ENCODE data around the gene ITPR3.

ITPR3 gene

DNA sequence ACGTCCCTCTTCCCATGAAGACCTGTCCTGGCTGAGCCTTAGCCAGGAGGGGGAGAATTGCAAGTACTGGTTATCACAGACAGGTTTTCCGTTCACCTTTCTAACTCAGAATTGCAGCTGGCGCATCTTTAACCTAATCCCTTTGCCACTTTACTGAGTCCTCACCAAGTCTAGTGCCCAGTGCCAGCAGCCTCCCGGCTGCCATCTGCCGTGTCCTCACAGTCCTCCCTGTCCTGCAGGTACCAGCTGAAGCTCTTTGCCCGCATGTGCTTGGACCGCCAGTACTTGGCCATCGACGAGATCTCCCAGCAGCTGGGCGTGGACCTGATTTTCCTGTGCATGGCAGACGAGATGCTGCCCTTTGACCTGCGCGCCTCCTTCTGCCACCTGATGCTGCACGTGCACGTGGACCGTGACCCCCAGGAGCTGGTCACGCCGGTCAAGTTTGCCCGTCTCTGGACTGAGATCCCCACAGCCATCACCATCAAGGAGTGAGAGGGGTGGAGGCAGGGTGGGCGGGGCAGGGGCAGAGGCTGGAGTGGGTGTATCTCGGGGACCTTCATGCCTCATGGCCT lies 49.1 kb downstream of the ITPR3 start:
- no peak for DNase-seq (ENCODE audit: low spot score)

GRCh38 chr6:33670971-33671743 lies 50.0 kb downstream of the ITPR3 start:
- DNase-seq (ENCODE audit: low spot score): no peak

DNA sequence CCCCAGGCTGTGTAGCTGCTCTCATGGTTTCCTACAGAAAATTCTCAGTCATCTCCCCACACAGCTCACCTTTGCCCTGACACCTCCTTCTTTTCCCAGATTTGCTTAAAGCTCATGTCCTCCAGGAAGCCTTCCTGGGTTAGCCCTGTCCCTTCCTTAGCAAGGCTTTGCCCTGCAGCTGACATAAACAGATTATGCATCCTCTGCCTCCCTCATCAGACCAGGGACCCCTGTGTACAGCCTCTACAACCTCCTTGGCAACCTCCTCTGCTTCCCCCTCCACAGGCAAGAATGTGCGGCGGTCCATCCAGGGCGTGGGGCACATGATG lies 50.6 kb downstream of the ITPR3 start:
- no peak for DNase-seq (ENCODE audit: low spot score)

DNA sequence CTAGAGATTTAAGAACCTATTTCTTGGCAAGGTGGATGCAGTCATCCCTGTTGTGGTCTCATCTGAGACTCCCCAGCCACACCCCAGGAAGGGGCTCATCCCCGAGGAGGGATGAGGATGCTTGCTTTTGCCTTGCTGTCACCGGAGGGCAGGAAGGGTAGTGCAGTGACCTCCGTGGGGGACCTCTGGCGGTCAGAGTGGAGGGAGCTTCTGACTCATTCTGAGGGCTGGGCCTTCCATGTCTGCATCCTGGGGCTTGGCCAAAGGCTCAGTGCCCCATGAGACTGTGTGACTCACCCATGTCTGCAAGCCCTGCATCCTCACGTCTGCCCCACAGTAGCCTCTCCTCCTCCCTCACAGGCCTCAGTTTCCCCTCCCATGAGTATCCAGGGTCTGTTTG lies 51.7 kb downstream of the ITPR3 start:
- DNase-seq (ENCODE audit: low spot score): peak; percentile 83

GRCh38 chr6:33673851-33674250 lies 52.7 kb downstream of the ITPR3 start:
- no peak for DNase-seq (ENCODE audit: low spot score)

DNA sequence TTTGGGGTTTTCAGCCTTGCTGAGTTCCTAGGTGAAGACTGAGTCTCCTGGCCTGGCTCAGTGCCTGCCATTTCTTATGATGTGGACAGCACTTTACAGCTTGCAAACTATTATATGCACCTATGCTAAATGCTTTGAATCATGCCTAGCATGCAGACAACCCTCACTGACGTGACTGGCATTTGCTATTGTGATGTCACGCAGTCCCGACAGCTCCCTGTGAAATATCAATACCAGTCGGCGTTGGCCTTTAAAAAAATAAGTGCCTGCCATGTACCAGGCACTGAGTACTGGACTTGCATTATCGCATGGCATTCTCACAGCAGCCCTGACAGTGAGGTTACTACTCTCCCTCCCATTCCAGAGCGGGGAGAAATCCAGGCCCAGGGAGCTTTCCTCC lies 54.8 kb downstream of the ITPR3 start:
- DNase-seq (ENCODE audit: low spot score): no peak

DNA sequence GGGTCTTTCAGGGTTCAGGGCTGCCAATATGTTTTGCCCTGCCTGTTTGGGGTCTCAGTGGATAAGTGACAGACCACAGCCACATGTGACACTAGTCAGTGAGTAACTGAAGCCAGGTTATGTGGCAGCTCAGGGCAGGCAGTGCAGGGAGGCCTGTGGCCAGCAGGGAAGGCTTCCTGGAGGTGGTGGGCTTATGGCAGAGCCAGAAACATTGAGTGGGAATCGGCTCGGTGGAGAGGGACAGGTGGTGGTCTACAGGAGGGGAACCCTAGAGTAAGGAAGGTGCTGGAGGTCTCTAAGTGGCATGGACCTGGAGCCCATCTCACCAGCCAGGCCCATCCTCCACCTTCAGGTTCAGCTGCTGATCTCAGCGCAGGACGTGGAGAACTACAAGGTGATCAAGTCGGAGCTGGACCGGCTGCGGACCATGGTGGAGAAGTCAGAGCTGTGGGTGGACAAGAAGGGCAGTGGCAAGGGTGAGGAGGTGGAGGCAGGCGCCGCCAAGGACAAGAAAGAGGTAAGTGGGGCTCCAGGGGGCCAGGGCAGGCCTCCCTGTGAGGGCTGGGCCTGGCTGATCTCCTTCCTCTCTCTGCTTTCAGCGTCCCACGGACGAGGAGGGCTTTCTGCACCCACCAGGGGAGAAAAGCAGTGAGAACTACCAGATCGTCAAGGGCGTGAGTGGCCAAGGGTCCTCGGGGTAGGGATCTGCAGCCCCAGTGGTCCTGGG lies 55.5 kb downstream of the ITPR3 start:
- DNase-seq (ENCODE audit: low spot score): no peak

GRCh38 chr6:33677143-33677660 lies 56.1 kb downstream of the ITPR3 start:
- DNase-seq (ENCODE audit: low spot score): no peak

DNA sequence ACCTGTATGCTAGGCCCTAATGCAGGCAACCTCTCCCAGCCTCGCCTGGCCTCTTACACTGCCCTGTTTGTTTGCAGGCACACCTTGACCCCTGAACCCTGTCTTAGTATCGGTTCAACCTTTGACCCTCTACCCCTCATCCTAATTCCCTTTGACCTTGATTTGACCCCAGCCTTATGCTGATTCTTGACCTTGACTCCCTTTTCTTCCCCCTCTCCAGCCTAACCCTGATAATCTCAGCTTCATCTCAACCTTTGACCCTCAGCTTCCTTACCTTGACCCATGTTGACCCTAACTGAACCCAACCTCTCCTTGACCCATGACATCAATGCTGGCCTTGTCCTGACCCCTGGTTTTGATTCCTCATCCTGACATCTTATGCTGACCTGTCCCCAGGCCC lies 56.6 kb downstream of the ITPR3 start:
- no peak for DNase-seq (ENCODE audit: low spot score)

DNA sequence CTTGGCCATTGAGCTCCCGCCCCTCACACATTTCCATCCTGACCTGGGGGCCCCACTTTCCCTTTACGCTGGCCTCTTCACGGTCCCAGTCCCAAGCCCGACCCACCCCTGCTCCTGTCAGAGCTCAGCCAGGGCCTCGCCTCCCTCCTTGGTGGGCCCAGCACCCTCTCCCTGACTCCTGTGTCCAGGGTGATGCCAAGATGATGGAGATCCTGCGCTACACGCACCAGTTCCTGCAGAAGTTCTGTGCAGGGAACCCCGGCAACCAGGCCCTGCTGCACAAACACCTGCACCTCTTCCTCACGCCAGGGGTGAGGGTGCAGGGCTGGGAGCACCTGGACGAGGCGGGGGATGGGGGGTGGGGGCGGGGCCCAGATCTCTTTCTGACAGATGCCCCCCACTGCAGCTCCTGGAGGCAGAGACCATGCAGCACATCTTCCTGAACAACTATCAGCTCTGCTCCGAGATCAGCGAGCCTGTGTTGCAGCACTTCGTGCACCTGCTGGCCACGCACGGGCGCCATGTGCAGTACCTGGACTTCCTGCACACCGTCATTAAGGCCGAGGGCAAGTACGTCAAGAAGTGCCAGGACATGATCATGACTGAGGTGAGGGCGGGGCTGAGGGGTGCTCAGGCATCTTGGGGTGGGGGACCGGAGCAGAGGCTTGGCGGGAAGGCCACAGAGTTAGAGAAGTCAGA lies 57.3 kb downstream of the ITPR3 start:
- no peak for DNase-seq (ENCODE audit: low spot score)

DNA sequence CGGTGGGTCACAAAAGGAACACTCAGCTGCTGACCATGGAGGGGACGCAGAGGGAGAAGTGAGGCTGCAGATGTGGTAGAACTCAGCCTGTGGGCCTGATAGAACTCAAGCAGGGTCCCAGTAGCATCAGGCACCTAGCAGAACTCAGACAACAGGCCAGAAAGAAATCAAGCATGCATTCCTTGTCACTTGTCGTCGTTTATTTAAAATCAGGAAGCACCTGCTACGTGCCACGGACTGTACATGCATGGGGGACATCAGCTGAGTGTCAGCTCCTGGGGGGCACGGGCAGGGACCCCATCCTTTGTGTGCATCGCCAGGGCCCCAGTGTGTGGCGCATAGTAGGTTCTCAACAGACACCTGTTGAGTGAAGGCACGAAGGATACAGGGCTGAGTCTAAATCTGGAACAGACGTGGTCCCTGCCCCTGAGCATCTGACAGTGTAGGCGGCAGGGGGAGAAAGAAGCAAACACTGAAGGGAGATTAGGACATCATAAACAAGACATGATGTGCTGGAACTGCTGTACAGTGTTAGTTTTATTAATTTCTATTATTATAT lies 57.9 kb downstream of the ITPR3 start:
- DNase-seq (ENCODE audit: low spot score): no peak

- DNase-seq (ENCODE audit: low spot score): no peak
These were observed 58.6 kb downstream of the ITPR3 start for GRCh38 chr6:33679761-33680160.

DNA sequence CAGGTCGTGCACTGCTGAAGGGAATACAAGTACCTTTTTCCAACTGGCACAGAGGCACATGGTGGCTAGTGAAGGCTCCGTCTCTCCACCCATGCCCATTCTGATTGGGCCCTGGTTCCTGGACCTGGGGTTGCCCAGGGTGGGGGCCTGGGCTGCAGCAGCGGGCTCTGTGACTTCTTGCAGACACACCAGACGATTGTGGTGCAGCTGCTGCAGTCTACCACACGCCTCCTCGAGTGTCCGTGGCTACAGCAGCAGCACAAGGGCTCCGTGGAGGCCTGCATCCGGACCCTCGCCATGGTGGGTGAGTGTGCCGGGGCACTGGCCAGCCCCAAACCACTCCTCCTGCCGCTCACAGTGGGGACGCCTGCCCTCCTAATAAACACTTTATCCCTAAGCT lies 61.2 kb downstream of the ITPR3 start:
- no peak for DNase-seq (ENCODE audit: low spot score)

DNA sequence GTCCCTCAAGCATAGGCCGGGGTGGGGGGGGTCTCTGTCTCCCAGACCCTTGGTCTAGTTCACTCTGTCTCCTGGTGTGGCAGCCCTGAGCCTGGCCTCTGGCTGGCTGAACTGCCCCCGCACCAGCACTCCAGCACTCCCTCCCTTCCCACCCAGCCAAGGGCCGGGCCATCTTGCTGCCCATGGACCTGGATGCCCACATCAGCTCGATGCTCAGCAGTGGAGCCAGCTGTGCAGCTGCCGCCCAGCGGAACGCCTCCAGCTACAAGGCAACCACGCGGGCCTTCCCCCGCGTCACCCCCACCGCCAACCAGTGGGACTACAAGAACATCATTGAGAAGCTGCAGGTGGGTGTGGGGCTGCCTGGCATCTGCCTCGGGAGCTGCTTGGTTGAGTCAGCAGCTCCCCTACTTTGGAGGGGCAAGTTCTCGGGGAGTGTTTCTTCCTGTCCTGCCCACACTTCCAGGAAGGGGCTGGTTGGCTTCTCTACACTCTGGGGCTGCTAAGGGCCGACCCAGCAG lies 62.0 kb downstream of the ITPR3 start:
- no peak for DNase-seq (ENCODE audit: low spot score)

GRCh38 chr6:33683576-33684427 lies 62.7 kb downstream of the ITPR3 start:
- no peak for DNase-seq (ENCODE audit: low spot score)

- no peak for DNase-seq (ENCODE audit: low spot score)
These were observed 63.3 kb downstream of the ITPR3 start for GRCh38 chr6:33684428-33684896.

DNA sequence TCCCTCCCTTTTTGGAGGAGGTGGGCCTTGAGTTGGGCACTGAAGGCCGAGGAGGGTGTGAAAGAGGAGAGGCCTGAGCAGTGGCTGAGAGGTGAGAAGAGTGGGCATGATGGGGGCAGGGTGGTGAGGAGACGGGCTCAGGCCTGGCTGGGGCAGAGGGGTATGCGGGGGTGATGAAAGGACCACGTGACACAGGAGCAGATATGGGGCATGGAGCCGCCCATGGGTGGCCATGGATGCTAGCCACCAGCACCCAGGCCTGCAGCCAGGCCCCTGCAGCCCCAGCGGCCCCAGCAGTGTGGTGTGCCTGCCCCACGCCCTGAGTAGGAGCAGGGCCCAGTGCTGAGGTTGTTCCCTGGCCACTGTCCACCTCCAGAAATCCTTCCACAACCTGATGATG lies 63.9 kb downstream of the ITPR3 start:
- DNase-seq (ENCODE audit: low spot score): no peak

DNA sequence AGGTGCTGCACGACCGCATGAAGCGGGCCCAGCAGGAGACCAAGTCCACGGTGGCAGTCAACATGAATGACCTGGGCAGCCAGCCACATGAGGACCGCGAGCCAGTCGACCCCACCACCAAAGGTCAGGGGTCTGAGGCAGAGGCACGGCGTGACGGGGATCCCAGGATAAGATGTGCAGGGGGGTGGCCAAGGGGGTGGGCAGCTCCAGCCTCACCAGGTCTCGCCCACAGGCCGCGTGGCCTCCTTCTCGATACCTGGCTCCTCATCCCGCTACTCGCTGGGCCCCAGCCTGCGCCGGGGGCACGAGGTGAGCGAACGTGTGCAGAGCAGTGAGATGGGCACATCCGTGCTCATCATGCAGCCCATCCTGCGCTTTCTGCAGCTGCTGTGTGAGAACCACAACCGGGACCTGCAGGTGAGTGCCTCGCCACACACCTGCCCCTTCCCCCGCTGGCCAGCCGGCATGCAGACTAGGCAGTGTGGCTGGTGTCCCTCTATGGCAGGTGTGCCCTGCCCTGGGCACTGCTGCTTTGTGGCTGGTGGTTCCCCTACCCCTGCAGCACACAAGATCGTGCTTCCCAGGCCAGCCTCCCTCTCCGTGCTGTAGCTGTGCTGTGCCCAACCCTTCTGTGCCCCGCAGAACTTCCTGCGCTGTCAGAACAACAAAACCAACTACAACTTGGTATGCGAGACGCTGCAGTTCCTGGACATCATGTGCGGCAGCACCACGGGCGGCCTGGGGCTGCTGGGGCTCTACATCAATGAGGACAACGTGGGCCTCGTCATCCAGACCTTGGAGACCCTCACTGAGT lies 64.5 kb downstream of the ITPR3 start:
- DNase-seq (ENCODE audit: low spot score): no peak

GRCh38 chr6:33686225-33686924 lies 65.3 kb downstream of the ITPR3 start:
- no peak for DNase-seq (ENCODE audit: low spot score)
